Kidney epithelial cell (primary cell): ENCODE measurements around the gene SLC37A4. TPM values are rescaled to one million over a fixed set of nuclear protein-coding genes. Genes with fewer than 3 reads are reported as not detected.
"Not testable (repeated sequence)": the region's sequence is repeated elsewhere in the genome, so short reads cannot be mapped to it uniquely, and the experiment has no call there.

Experiments
- DNase-seq: peaks from one replicate; pipeline ENCODE4 v3.0.0-alpha.2; 2010; ENCODE audit warnings: low read depth
- H3K27me3 ChIP-seq: 2 replicates; pipeline ENCODE4 v1.6.0; 2011; ENCODE audit warnings: low read length; ENCODE audit not compliant: control insufficient read depth, insufficient read depth
- H3K36me3 ChIP-seq: 2 replicates; pipeline ENCODE4 v1.5.1; 2011; ENCODE audit warnings: low read length; ENCODE audit not compliant: control insufficient read depth, insufficient read depth
- H3K4me3 ChIP-seq: 2 replicates; pipeline ENCODE4 v1.5.1; 2011; ENCODE audit warnings: low read depth, mild to moderate bottlenecking, control low read depth, low read length
- total RNA-seq: library from RNA; depleted of rRNA; stranded (reverse); fragments of >200 nt; gene quantifications from 2 replicates; pipeline ENCODE4 v1.2.3, GENCODE V29; 2015
- TF ChIP-seq, protein P1 (sequence below): IDR thresholded peaks from 2 replicates; pipeline ENCODE4 v1.5.1; 2011; ENCODE audit warnings: mild to moderate bottlenecking, moderate library complexity, low read length, control low read depth, inconsistent platforms; ENCODE audit not compliant: insufficient read depth, poor library complexity, severe bottlenecking

The SLC37A4 gene
- total RNA-seq, 1 donor from 2014 or later = 20.7 TPM

GRCh38 chr11:119018074-119018938, 12.4 kb downstream of the SLC37A4 start, which contains the start of the genes RPS25 and TRAPPC4:
Gene RPS25 (minus strand): TSS chr11:119018343. CDS start chr11:119018284, 59 bp downstream.
Gene TRAPPC4 (plus strand): TSS chr11:119018766. CDS start chr11:119018796, 30 bp downstream.
- no peaks in the 10 kb centered on the region for H3K27me3 ChIP-seq
- H3K36me3 ChIP-seq = no peaks in the 10 kb centered on the region
- peak; percentile 89 for DNase-seq
- TF ChIP-seq, protein P1, sequence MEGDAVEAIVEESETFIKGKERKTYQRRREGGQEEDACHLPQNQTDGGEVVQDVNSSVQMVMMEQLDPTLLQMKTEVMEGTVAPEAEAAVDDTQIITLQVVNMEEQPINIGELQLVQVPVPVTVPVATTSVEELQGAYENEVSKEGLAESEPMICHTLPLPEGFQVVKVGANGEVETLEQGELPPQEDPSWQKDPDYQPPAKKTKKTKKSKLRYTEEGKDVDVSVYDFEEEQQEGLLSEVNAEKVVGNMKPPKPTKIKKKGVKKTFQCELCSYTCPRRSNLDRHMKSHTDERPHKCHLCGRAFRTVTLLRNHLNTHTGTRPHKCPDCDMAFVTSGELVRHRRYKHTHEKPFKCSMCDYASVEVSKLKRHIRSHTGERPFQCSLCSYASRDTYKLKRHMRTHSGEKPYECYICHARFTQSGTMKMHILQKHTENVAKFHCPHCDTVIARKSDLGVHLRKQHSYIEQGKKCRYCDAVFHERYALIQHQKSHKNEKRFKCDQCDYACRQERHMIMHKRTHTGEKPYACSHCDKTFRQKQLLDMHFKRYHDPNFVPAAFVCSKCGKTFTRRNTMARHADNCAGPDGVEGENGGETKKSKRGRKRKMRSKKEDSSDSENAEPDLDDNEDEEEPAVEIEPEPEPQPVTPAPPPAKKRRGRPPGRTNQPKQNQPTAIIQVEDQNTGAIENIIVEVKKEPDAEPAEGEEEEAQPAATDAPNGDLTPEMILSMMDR = no peak
- H3K4me3 ChIP-seq = peak within 1 kb of the TSS; percentile 75

GRCh38 chr11:119017377-119017776, 13.3 kb downstream of the SLC37A4 start:
- H3K36me3 ChIP-seq = not testable (repeated sequence)

DNA sequence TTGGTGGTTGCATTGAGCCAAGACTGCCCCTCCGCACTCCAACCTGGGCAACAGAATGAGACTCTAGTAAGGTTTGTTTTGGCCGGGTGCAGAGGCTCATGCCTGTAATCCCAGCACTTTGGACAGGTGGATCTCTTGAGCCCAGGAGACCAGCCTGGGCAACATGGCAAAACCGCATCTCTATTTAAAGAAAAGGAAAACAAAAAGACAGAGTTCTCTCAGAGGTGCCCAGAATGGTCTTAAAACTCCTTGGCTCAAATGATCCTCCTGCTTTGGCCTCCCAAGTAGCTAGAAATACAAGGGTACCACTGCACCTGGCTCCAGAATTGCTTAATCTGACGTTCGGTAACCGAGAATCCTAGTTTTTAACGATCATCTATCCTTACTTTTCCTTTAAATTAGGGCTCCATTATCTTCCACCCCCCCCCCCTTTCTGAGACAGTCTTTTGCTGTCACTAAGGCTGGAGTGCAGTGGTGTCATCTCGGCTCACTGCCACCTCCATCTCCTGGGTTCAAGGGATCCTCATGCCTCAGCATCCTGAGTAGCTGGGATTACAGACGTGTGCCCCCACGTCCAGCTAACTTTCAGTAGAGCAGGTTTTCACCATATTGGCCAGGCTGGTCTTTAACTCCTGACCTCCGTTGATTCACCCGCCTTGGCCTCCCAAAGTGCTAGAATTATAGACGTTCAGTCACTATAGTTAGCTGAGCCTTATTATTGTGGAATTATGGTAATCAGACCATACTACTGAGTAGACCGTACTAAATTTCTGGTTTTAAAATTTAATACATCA, 14.3 kb downstream of the SLC37A4 start:
- no peak for DNase-seq
- Histone ChIP-seq H3K27me3 (no peaks in the 10 kb centered on the region), H3K36me3 (no peaks in the 10 kb centered on the region), H3K4me3 (no peak overlapping the region)
- TF ChIP-seq, protein P1 = no peak

More at GRCh38 chr11:119017377-119017776, 13.3 kb downstream of the SLC37A4 start:
- not testable (repeated sequence) for H3K27me3 ChIP-seq, DNase-seq
- H3K4me3 ChIP-seq = peak overlapping the region; percentile 75

DNA sequence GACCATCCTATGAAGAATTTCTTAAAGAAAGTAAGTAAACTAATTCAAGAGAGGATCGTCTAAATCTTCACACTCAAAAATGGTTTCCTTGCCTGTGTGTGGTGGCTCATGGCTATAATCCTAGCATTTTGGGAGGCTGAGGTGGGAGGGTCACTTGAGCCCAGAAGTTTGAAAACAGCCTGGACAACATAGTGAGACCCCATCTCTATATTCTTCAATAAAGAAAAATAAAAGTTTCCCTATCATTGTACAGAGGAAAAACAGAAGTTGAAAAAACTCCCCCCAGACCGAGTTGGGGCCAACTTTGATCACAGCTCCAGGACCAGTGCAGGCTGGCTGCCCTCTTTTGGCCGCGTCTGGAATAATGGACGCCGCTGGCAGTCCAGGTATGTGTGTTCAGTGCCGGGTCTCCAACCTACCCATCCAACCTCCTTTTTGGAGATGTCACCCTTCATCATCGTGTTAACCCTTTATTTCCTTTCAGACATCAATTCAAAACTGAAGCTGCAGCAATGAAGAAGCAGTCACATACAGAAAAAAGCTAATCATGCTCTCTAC, 15.5 kb downstream of the SLC37A4 start:
- TF ChIP-seq, protein P1 = peak; percentile 10
- no peak for DNase-seq
- H3K4me3 ChIP-seq = no peak overlapping the region
- H3K27me3 ChIP-seq = no peaks in the 10 kb centered on the region
- peaks cover 1% of the 10 kb centered on the region for H3K36me3 ChIP-seq

DNA sequence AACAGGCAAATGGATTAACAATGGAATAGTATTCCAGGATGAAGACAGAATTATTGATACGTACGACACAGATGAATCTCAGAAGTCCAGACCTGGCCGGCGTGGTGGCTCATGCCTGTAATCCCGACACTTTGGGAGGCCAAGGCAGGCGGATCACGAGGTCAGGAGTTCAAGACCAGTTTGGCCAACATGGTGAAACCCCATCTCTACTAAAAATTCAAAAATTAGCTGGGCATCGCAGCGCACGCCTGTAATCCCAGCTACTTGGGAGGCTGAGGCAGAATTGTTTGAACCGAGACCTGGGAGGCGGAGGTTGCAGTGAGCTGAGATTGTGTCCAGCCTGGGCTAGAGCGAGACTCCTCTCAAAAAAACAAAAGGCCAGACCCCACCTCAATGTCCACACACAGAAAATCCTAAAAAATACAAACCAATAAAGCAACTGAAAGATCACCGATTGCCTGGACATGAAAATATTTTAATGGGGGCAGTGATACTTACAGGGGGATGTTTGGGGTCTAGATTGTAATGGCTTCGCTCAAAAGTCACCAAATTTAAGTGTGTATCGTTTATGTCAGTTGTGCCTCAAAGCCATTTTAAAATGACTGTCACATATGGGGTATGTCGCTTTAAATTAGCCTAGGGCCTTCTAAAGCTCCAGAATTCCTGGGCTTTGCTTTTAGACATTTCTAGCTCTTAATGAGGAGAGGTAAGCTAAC, 16.3 kb downstream of the SLC37A4 start:
- TF ChIP-seq, protein P1 = no peak
- Histone ChIP-seq H3K36me3 (peaks cover 1% of the 10 kb centered on the region), H3K27me3 (no peaks in the 10 kb centered on the region), H3K4me3 (no peak overlapping the region)
- no peak for DNase-seq
